ENCODE measurements around the gene ZBTB43.

The ZBTB43 gene

DNA sequence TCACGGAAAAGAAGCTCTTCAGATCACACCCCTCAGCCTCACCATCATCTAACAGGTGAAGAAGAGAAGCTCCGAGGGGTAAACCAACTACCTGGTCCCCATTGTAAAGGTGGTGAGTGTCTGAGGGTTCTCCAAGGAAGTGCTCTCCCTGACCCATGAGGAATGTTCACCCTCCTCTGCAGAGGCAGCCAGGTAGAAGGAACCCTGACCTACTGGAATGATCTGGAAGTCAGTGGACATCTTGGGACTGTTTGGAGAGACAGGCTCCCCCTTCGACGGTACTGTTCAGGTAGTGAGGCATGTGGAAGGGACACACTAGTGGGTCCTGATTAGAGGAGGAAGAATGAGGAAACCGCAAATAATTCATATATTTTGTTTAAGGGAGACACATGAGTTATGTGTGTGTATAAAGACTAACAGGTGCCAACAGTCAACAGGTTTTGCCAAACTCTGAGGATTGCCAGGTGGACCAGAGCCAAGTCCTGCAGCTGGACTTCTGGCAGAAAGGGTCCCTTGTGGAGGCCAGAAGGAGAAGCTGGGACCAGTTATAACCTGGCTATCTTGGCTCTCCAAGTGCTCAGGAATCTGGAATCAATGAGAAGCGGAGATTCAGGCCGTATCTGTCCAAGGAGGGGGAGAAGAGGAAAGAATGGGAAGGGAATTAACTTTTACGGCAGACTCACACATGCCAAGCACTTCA lies 52.6 kb downstream of the ZBTB43 start:
- DNase-seq (ENCODE audit: low read depth in 2 of 2), result no peak

DNA sequence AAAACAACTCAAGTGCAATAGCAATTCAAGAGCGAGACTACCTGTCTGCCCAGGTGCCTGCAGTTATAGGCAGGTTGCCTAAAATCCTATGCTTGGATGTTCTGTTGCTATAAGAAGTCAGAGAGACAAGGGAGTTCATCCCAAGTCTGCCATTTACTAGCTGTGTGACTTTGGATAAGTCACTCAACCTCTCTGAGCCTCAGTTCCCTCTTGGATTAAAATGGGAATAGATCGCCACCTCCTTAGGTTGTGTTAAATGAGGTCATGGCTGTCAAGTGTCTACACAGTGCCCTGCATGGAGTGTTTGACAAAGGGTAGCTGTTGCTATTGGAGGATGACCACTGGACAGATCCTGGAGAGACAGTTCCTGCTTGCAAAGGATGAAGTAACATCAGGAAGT lies 54.3 kb downstream of the ZBTB43 start:
- no peak for DNase-seq (ENCODE audit: low read depth in 2 of 2)

DNA sequence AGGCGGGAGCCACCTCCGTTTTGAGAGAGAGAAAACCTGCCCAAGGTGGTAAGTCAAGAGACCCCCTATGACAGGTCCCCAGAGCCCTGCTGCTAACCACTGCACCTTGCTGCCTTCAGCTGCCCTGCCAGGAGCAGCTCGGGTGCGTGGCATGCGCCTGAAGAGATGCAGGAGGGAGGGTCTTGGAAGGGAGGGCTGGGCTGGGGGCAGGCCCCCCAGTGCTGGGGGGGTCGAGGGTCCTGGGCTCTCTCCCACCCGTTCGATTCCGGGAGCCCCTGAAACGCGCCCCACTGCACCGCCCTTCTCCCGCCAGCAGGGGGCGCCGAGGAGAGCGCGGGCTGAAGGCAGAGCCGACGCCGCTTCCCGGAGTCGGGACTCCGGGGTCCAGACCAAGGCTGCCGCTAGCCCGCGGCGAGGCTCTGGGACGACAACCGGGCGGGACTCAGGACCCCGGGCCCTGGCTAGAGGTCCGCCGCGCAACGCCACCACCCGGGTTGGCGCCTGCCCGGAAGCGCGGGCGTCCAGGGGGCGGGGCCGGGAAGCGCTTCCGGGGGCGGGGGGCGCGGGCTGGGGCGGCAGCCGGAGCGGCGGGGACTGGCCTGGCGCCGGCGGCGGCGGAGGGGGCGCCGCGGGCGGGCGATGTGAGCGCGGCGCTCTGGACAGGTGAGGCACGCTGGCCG lies 55.4 kb downstream of the ZBTB43 start, which contains the start of gene ZBTB34:
TSS of gene ZBTB34 (plus strand) at position 563 of the 680 bp plus-strand sequence. CDS start 18,761 bp downstream, outside the sequence.
- no peak for DNase-seq (ENCODE audit: low read depth in 2 of 2)

DNA sequence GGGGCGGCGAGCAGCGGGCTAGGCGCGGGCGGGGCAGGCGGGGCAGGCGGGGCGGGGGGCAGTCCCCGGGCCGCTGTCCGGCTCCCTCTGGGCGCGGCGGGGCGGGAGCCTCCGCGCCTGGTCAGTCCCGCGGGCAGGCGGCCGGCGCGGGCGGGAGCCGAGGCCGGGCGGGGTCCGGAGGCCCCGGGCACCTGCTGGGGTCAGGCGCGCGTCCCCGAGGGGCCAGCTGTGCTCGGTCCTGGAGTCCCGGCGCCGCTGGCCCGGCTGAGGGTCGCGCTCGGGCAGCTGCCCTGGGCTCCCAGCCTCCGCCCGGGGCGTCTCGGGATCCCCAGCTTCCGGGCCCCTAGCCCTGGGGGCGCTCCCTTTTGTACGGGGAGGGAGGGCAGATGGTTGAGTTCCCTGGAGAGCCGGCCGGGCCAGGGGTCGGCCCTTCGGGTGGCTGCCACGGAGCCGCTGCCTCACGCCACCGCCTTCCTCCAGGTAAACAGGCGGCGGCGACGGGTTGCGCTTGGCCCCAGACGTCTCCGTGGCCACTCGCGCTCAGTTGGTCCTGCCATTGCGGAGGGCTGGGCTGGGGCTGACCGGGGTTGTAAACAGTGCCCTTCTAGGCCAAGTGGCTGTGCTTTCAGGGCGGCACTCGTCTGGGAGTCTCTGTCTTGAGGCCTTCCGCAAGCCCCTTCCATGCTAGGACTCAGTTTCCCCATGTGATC lies 56.1 kb downstream of the ZBTB43 start:
- no peak for DNase-seq (ENCODE audit: low read depth in 2 of 2)

GRCh38 chr9:126861707-126862103 lies 56.9 kb downstream of the ZBTB43 start:
- peak in 1 of 2 experiments; percentile 11 for DNase-seq (ENCODE audit: low read depth in 2 of 2)

GRCh38 chr9:126862104-126862761 lies 57.4 kb downstream of the ZBTB43 start:
- DNase-seq (ENCODE audit: low read depth in 2 of 2), result no peak

GRCh38 chr9:126864771-126865170 lies 59.9 kb downstream of the ZBTB43 start:
- DNase-seq (ENCODE audit: low read depth in 2 of 2), result no peak

- DNase-seq (ENCODE audit: low read depth in 2 of 2), result no peak
These were observed 64.5 kb downstream of the ZBTB43 start for GRCh38 chr9:126869368-126869767.

GRCh38 chr9:126872516-126872915 lies 67.7 kb downstream of the ZBTB43 start:
- no peak for DNase-seq (ENCODE audit: low read depth in 2 of 2)

GRCh38 chr9:126874546-126875314 lies 69.9 kb downstream of the ZBTB43 start:
- DNase-seq (ENCODE audit: low read depth in 2 of 2), result no peak

DNA sequence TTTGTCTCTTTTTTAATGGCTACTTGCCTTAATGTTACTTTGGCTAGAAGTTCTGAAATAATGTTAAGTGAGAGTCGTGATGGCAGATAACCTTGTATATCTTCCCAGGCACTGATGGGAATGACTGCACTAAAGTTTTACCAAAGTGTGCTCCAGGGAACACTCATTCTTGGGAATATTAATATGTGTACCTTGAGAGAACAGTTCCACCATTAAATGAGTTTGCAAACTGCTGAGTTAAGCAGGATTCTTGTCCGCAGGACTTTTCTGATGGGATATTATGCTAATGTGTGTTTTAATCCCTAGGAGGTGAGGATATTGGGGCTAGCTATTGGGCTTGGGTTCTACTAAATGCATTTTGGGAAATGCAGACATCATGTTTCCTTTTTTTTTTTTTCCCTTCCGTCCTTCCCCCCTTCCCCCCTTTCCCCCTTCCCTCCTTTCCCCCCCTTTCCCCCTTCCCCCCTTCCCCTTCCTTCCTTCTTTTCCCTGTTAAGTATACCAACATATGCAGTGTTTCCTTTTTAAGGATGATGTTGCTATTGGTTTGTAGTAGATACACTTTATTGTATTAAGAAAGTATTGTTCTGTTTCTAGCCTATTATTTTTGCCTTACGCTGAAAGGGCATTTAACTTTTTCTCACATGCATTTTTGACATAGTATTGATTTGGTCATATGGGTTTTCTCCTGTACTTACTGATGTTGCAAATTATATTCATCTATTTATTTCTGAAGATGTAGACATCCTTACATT lies 71.1 kb downstream of the ZBTB43 start:
- DNase-seq (ENCODE audit: low read depth in 2 of 2), result no peak

- DNase-seq (ENCODE audit: low read depth in 2 of 2), result no peak
These were observed 71.7 kb downstream of the ZBTB43 start for GRCh38 chr9:126876531-126876930.

DNA sequence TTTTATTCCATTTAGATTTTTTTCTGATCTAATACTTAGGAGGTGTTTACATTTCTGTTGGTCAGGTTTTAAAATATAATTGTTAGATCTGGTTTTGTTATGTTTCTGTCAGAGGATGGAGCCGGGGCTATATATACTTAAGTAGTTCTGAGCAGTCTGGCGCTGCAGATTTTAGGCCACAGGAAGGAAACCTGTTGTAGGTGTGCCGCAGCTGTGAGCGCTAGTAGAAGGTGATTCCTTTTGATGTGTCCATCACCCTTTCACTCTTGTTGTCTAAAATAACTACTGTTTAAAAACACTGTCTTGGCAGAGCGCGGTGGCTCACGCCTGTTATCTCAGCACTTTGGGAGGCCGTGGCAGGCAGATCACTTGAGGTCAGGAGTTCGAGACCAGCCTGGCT lies 72.6 kb downstream of the ZBTB43 start:
- no peak for DNase-seq (ENCODE audit: low read depth in 2 of 2)

GRCh38 chr9:126879288-126879687 lies 74.4 kb downstream of the ZBTB43 start:
- no peak for DNase-seq (ENCODE audit: low read depth in 2 of 2)

- no peak for DNase-seq (ENCODE audit: low read depth in 2 of 2)
These were observed 75.5 kb downstream of the ZBTB43 start for GRCh38 chr9:126880226-126880946.

- DNase-seq (ENCODE audit: low read depth in 2 of 2), result no peak
These were observed 76.1 kb downstream of the ZBTB43 start for GRCh38 chr9:126880947-126881332.

DNA sequence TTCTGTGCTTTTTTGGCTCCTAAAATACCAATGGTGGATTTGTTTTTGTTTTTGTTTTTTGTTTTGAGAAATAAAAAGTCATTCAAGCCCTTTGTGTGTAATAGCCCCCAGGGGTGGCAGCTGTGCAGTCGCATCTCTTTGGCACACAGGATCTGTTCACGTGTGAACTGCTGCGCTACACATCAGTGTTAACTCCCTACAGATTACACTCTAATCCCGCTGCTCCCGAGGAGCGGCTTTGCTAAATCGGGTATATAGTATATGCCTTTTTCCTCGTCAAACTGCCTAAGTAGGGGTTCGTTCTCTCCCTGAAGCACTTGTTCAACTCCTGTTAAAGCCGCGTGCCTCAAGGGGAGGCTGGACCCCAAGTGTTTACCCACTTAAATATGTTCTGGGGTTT lies 77.9 kb downstream of the ZBTB43 start:
- DNase-seq (ENCODE audit: low read depth in 2 of 2), result no peak

GRCh38 chr9:126883636-126884035 lies 78.8 kb downstream of the ZBTB43 start:
- DNase-seq (ENCODE audit: low read depth in 2 of 2), result no peak

GRCh38 chr9:126885131-126885641 lies 80.3 kb downstream of the ZBTB43 start:
- DNase-seq (ENCODE audit: low read depth in 2 of 2), result no peak
